Measurements from ENCODE around the gene LRRC56.
A peak's percentile ranks its signal among the peaks of the same experiment; 100 is the strongest.
"Not testable (repeated sequence)": the region's sequence is repeated elsewhere in the genome, so short reads cannot be mapped to it uniquely, and the experiment has no call there.

The LRRC56 gene

DNA sequence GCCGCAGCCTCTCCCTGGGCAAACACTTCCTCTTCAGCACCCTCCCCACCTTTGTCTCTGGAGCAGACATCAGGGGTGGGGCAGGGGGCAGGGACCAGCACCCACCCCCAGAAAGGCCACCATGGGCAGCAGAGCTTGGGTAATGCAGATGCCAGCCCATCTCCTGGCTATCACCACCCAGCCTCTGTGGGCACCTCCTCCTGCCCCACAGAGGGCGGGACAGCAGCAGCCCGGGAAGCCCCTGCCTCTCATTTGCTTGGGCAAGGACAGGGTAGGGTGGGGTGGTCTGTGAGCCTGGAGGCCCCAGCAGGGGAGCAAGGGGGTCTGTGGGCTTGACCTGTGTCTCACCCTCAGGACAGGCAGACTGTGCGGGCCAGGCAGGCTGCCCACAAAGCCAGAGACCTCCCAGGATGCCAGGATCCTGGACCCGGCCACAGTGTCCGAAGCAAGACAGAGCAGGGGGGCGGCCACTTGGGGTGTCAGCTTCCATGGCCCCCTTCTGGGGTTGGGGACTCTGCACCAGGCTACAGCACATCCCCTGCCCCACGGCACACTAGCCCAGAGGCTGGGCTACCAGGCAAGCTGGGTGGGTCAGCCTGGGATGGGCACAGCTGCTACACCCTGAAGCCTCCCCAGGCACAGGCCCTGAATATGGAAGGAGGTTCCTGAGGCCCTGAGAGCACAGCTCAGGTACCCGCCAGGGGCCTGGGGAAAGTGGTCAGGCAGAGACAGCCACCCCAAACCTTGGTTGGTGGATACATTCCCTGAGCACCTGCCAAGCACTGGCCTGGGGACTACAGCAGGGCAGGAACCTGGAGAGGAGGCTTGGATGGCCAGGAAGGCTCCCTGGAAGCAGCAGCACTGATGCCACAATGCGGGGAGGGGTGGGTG is 34.8 kb upstream of the LRRC56 start:
- DNase-seq, result no peak

DNA sequence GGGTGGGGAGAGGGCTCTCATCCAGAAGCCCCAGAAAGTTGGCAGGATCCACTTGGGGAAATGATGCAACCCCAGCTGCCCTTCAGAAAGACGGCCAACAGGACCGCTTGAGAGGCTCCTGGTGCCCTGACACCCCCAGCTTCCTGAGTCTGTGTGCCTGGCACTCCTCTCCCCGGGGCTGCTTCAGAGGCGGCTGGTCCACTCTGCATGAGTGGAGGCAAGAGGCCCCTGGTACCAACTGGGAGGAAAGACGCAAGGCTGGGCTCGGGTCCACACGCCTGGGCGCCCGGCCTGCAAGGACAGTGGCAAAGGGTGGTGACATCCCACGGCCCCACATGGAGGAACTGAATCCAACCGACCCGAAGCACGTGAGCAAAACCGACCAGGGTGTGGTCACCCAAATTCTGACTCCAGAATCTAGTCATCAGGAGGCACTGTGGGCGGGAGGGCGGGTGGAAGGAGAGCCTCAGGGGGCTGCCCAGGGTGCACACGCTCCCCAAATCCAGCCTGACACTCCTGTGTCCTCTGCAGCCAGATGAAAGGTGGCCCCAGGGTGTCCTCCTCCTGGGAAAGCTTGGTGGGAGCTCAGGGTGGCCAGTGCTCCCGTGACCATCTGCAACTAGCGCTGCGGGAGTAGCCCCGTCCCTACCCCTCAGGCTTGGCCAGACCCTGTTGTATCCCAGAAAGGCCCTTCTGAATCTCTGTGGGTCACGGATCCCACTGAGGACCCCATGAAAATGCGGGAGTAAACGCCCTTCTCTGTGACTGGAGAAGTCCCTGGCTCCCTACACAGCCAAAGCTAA is 33.9 kb upstream of the LRRC56 start:
- no peak for DNase-seq

DNA sequence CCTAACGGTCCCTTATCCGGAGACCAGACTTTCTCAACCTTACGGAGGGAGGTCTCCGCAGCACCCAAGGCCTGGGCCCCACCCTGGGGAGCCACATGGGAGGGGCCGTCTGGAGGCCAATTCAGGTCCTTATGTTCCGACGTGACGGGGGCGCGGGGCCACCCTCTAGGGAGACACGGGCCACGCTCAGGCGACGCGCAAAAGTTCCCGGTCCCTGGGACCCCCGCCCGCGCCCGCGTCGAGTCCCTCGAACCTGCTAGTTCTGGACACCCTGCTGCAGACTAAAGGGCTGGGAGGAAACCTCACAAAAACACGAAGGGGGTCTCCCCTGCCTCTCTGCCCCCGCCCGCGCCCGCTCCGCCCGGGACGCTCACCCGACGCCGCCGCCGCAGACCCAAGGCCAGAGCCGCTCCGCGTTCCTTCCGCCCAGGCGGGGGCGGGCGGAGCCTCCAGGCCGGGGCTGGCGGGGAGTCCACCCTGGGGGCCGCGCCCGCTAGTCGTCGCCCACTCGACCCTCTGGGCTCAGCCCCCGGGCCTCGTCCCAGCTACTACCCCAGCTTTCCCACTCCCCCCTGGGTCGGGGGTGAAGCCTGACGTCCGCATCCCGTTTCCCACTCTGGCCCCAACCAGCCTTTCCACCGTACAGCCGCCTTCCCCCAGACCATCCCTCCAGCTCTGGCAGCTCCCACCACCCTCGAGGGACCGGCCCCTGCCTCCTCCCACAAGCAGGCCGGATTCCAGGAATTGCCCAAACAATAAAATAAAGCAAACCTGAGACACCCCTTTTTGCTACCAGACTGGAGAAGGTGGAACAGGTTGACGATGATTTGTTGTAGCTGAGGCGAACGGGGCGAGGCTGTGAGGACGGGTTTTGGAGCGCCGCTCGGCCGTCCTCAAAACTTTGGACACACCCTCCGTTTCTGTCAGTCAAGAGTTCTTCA is 33.0 kb upstream of the LRRC56 start:
- DNase-seq, result no peak

DNA sequence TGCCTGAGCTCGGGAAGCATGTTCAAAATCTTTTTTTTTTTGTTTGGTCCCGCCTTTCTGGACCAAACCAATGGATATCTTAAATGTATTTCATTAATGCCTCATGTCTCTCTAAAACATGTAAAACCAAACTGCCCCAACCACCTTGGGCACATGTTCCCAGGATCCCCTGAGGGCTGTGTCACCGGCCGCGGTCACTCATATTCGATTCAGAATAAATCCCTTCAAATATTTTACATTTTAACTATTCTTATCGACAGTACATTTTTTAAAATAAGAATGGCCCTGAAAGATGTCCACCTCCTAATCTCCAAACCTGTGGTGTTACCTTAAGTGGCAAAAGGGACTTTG is 32.4 kb upstream of the LRRC56 start:
- no peak for DNase-seq

DNA sequence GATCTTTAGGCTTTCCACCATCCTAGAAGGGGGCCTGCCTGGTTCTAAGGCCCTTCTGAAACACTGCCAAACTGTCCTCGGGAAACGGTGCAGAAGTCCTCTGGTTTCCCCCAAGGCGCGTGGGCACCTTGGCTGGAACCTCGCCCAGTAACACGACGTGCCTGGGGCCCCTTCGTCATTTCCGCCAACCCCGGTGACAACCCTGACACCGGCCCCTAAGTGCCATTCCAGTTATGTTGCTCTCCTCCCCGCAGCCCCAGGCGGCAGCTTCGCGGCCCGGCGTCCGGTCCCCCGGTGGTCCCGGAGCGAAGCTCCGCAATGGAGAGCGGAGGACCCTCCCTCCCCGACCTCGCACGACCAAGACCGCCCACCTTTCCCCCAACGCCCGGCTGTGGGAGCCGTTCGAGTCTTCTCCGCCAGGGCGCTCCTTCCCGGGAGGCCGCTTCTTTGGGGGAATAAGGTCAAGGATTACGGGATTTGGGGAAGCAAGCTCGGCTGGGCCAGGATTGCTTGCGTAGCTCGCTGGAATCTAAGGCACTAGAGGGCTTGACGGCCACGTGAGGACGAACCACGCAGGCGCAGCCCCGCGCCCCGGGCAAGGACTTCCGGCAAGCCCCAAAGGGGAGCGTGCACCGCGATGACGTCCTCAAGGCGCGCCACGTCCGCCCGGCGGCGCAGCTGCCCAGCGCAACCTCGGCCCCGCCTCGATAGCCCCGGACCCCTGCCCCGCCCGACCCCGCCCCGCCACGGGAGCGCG is 30.9 kb upstream of the LRRC56 start:
- peak; percentile 94 for DNase-seq

DNA sequence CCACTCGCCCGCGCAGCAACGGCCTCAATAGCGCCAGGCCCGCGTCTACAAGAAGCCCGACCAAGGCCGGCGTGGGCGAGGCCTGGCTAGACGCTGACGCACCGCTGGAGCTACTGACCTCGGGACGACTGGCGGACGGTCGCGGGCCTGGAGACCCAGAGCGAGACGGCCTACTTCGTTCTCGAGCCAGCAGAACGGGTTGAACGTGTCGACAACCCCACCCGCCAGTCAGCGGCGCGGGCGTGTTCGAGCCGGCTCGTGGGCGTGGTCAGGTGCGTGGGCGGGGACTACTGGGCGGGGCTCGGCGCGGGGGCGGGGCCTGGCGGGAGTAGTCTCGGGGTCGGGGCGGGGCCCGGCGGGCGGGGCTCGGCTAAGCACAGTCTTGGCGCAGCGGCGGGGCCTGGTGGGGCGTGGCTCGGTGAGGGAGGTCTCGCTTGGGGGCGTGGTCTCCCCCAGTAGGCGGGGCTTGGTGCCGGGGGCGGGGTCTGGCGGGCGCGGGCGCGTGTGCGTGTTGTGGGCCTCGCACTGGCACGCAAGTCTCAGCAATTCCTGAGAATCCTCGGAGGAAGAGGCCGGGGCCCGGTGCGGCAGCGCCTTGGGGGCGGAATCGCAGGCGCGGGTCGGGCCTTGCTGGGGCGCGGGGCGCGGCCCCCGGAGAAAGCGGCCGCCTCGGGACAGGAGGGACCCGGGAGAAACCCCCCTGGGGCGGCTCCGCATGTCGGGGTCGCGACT is 30.2 kb upstream of the LRRC56 start, which contains the start of gene RNH1:
Gene RNH1 (minus strand): TSS at position 248 of the 732 bp plus-strand sequence. CDS start 5,080 bp downstream, outside the sequence.
- peak; percentile 94 for DNase-seq

DNA sequence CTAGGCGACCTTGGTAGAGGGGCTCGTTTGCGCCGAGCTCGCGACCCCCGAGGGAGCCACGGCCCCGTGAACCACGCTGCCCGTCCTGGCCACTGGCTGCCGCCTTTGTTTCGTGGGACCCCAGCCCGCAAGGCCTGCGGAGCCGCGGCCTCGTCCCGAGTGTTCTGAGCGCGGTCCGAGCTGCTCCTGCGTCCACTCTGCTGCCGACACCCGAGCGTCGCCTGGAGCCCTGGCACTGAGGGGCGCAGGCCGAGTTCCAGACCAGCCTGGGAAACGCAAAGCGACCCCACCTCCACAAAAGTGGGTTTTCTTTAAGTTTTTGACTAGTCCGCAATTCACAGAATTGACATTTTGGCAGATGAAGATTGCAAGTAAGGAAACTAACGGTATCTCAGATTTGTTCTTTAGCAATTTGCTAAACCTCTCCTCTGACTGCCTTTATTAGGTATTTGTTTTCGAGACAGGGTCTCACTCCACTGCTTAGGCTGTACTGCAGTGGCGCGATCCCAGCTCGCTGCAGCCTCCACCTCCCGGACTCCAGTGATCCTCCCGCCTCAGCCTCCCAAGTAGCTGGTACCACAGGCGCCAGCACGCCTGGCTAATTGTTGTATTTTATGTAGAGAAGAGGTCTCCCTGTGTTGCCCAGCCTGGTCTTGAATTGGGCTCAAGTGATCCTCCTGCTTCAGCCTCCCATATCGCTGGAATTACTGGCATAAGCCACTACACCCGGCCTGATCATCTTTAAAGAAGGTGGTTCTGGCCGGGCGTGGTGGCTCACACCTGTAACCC is 29.4 kb upstream of the LRRC56 start:
- DNase-seq, result no peak

DNA sequence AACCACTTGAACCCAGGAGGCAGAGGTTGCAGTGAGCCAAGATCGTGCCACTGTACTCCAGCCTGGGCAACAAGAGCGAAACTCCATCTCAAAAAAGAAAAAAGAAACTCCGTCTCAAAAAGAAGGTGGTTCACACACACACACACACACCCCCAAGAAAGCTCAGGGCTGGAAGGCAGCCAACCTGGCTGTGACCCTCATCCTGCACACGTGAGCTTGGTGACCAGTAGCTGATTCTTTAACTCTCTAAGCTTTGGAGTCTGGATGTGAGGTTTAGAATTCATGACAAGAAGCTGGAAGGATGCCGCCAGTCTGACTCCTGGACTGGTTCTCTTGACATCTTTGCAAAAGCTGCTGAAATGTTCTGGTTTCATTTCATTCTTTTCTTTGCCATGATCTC is 28.4 kb upstream of the LRRC56 start:
- DNase-seq, result no peak

DNA sequence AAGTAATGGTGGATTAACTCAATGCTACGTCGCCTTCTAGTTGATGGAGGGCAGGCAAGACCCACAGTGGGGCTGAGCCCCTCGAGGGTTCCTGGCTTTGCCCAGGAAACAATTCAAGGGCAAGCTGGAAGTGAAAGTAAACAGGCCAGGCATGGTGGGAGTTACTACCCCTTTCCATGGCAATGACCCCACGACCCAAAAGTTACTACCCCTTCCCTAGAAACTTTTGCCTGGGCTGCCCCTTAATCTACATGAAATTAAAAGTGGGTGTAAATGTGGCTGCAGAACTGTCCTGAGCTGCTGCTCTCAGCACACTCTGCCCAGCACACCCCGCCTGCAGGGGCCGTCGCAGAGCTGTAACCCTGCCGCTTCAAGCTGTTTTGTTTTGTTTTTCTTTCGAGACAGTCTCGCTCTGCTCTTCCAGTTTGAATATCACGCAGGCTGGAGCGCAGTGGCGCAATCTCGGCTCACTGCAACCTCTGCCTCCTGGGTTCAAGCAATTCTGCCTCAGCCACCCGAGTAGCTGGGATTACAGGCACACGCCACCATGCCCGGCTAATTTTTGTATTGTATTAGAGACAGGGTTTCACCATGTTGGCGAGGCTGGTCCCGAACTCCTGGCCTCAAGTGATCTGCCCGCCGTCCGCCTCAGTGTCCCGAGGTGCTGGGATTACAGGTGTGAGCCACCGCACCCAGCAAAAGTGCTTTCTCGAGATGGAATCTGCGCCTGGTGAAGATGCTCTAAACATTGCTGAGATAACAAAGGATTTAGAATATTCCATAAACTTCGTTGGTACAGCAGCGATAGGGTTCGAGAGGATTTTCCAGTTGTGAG is 24.3 kb upstream of the LRRC56 start:
- no peak for DNase-seq

DNA sequence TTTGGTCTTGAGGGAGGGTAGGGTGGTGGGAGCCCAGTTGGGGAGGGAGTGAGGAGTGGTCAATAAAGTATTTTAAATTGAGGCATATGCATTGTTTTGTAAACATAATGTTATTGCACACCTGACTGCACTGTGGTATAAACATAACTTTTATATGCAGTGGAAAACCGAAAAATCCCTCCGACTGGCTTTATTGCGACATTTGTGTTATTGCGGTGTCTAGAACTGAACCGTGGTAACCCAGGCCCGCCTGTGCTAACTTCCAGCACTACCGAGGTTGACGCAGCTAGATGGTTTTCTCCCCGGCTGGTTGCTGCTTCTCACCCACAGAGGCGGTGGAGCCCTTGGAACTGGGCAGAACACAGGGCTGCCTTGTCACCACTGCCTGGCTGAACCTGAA is 22.7 kb upstream of the LRRC56 start:
- no peak for DNase-seq

DNA sequence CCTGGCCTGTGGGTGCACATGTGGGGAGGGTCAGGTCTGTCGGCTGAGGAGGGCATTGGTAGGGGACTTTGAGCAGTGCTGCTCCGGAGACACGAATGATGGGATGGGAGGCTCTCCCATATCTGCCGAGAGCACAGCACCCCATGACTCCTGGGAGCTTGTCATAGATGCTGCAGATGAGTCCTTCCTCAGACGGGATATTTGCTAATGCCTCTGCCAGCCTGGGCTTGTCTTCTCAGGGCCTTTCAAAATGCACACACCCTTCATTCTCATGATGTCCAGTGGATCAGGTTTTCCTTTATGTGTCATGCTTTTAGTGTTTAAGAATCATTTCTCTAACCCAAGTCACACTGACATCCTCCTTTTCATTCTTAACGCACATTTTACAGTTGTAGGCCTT is 22.2 kb upstream of the LRRC56 start:
- no peak for DNase-seq

DNA sequence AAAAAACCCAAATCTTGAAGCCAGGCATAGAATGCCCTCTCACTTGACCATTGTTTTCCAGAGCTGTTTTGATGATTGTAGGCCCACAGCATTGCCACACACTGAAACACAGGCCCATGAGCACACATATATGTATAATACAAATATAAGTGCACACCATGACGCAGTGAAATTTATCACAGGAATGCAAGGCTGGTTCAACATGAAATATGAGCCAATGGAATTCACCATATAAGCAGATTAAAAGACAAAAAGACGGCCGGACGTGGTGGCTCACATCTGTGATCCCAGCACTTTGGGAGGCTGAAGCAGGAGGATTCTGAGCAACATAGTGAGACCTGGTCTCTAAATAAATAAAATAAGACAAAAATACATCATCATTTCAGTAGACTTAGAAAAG is 20.9 kb upstream of the LRRC56 start:
- DNase-seq, result no peak

DNA sequence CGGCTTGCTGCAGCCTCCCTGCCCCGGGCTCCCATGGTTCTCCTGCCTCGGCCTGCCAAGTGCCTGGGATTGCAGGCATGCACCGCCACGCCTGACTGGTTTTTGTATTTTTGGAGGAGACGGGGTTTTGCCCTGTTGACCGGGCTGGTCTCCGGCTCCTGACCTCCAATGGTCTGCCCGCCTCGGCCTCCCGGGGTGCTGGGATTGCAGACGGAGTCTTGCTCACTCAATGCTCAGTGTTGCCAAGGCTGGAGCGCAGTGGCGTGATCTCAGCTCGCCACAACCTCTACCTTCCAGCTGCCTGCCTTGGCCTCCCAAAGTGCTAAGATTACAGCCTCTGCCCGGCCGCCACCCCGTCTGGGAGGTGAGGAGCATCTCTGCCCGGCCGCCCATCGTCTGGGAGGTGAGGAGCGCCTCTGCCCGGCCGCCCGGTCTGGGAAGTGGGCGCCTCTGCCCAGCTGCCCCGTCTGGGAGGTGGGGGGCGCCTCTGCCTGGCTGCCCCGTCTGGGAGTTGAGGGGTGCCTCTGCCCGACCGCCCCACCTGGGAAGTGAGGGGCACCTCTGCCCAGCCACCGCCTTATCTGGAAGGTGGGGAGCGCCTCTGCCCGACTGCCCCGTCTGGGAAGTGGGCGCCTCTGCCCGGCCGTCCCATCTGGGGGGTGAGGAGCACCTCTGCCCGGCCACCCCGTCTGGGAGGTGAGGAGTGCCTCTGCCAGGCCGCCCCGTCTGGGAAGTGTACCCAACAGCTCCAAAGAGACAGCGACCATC is 20.2 kb upstream of the LRRC56 start:
- not testable (repeated sequence) for DNase-seq

DNA sequence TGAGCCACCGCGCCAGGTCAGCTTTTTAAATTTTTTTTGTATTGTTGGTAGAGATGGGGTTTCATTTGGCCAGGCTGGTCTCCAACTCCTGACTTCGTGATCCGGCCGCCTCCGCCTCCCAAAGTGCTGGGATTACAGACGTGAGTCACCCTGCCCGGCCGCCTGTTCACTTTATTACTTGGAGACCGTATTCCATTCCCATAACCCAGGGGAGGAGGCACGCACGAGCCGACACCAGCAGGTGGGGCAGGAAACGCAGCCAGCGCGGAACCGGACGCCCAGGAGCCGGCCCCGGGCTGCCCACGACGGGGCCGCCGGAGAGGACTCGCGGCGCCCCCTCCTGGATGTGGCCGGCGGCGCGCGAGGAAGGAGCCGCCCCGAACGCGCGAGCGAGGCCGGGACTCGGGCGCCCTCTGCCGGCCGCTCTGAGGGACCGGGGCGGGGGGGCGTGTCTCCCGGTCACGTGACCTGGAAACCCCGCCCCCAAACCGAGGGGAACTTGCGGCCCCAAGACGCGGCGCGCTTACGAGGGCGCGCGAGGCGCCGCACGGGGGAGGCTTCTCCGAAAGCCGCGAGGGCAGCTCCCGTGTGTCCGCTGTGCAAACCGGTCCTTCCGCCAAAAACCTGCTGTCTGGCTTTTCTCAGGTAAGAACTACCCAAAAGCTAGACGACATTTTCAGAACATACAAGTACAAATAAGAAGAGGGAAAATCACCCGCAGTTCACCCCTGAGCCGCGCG is 18.7 kb upstream of the LRRC56 start:
- peak; percentile 80 for DNase-seq

DNA sequence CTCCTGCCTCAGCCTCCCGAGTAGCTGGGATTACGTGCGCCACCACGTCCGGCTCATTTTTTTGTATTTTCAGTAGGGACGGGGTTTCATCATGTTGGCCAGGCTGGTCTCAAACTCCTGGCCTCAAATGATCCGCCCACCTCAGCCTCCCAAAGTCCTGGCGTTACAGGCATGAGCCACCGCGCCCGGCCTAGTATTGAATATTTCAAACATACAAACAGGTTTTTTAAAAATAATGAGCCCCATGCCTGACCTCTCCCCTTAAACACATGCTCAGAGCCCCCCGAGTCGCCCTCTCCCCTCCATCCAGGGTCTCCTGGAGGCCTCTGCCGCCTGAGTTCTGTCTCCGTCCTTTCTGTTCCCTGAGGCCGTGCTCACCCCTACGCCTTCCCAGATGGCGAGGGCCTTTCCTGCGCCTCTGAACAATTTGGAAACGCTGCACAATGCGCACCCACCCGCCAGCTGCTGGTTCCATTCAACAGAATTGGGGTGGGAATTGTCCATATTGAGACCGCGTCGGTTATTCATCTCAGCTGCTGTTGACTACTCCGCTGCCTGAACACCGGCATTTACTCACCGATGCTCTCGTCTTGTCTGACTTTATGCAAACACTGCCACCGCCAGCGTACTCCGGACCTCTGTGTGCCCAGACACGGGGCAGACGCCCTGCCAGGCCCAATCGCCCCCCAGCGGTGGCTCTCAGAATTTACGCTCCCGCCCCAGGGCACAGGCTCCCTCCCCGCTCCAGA is 16.7 kb upstream of the LRRC56 start:
- no peak for DNase-seq

DNA sequence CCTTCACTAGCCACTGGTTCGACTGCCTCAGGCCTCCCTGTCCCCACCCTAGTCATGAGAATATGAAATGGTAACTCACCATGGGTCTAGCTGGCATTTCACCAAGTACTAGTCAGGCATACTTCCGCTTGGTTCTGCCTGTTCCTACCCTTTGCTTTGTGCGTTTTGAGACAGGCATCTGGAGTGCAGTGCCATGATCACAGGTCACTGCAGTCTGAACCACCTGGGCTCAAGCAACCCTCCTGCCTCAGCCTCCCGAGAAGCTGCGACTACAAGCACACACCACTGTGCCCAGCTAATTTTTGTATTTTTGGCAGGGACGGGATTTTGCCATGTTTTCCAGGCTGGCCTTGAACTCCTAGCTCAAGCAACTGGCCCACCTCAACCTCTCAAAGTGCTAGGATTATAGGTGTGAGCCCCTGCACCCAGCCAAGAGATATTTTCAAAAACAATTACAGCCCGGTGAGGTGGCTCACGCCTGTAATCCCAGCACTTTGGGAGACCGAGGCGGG is 16.1 kb upstream of the LRRC56 start:
- no peak for DNase-seq

DNA sequence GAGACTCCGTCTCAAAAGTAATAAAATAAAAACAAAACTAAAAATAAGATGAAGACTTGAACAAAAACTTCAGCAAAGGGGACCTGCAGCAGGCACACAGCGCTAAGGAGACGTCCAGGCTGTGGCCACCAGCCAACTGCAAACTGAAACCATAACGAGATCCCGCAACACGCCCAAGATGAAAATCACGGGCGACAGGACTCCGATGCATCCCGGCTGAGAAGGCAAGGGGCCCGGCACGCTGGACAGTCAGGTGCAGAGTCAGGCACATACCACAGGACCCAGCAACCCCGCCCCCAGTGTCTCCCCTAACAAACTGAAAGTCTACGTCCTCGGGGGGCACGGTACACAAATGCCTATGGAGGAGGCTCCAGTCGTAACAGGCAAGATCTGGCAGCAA is 11.1 kb upstream of the LRRC56 start:
- DNase-seq, result no peak
